HCT116 (cell line): ENCODE measurements around the gene KCNE4.

Experiments
- JUND ChIP-seq: IDR thresholded peaks from 2 replicates; pipeline ENCODE4 v1.6.1; 2012
- POLR2AphosphoS5 ChIP-seq: IDR thresholded peaks from 2 replicates; pipeline ENCODE4 v1.6.1; 2011; ENCODE audit warnings: mild to moderate bottlenecking, low read depth, low read length, moderate library complexity
- SRF ChIP-seq: IDR thresholded peaks from 2 replicates; pipeline ENCODE4 v1.6.1; 2012; ENCODE audit warnings: low read depth
- TF ChIP-seq, protein P1 (sequence below), 3 experiments: fragments of 200-600 bp in 1 of 3; sonication (generic) in 1 of 3; IDR thresholded peaks in 2 of 3; conservative IDR thresholded peaks in 1 of 3; 2 replicates each; pipeline ENCODE4 v1.5.1; 2012 to 2017; ENCODE audit warnings: low read depth in 2 of 3, low read length in 2 of 3, antibody characterized with exemption in 1 of 3, borderline replicate concordance in 1 of 3, control low read depth in 1 of 3, mild to moderate bottlenecking in 1 of 3, mixed read lengths in 1 of 3, mixed run types in 1 of 3, moderate library complexity in 1 of 3; ENCODE audit not compliant: insufficient read depth in 1 of 3
- TF ChIP-seq, protein P2 (sequence below): IDR thresholded peaks from 2 replicates; pipeline ENCODE4 v1.6.1; 2012; ENCODE audit warnings: low read depth

DNA sequence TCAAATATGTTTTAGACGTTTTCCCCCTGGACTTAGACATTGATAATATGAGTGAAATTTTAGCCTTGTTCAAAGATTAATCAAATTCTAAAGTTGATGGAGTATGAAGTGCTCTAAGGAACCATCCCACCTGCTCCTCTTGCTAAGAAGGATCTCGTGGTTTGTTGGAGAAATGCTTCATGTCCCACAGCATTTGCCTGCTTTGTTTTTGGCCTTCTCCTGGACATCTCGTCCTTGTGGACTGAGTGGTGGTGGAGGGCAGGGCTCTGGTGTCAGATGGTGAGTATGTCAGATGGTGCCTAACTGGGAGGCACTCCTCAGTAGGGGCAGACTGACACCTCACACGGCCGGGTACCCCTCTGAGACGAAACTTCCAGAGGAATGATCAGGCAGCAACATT lies 39.7 kb upstream of the KCNE4 start:
- TF ChIP-seq SRF, result no peak
- TF ChIP-seq, protein P1, sequence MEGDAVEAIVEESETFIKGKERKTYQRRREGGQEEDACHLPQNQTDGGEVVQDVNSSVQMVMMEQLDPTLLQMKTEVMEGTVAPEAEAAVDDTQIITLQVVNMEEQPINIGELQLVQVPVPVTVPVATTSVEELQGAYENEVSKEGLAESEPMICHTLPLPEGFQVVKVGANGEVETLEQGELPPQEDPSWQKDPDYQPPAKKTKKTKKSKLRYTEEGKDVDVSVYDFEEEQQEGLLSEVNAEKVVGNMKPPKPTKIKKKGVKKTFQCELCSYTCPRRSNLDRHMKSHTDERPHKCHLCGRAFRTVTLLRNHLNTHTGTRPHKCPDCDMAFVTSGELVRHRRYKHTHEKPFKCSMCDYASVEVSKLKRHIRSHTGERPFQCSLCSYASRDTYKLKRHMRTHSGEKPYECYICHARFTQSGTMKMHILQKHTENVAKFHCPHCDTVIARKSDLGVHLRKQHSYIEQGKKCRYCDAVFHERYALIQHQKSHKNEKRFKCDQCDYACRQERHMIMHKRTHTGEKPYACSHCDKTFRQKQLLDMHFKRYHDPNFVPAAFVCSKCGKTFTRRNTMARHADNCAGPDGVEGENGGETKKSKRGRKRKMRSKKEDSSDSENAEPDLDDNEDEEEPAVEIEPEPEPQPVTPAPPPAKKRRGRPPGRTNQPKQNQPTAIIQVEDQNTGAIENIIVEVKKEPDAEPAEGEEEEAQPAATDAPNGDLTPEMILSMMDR (IDR thresholded peaks at IDR 0.05 in 2 of 3, conservative IDR thresholded peaks at IDR 0.05 in 1 of 3; ENCODE audit: borderline replicate concordance in 1 of 3, insufficient read depth in 1 of 3, low read depth in 2 of 3, low read length in 2 of 3), result no peak
- TF ChIP-seq, protein P2, sequence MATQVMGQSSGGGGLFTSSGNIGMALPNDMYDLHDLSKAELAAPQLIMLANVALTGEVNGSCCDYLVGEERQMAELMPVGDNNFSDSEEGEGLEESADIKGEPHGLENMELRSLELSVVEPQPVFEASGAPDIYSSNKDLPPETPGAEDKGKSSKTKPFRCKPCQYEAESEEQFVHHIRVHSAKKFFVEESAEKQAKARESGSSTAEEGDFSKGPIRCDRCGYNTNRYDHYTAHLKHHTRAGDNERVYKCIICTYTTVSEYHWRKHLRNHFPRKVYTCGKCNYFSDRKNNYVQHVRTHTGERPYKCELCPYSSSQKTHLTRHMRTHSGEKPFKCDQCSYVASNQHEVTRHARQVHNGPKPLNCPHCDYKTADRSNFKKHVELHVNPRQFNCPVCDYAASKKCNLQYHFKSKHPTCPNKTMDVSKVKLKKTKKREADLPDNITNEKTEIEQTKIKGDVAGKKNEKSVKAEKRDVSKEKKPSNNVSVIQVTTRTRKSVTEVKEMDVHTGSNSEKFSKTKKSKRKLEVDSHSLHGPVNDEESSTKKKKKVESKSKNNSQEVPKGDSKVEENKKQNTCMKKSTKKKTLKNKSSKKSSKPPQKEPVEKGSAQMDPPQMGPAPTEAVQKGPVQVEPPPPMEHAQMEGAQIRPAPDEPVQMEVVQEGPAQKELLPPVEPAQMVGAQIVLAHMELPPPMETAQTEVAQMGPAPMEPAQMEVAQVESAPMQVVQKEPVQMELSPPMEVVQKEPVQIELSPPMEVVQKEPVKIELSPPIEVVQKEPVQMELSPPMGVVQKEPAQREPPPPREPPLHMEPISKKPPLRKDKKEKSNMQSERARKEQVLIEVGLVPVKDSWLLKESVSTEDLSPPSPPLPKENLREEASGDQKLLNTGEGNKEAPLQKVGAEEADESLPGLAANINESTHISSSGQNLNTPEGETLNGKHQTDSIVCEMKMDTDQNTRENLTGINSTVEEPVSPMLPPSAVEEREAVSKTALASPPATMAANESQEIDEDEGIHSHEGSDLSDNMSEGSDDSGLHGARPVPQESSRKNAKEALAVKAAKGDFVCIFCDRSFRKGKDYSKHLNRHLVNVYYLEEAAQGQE, result no peak
- no peak for TF ChIP-seq POLR2AphosphoS5
- no peak for TF ChIP-seq JUND
